GM12874 (cell line): ENCODE results near the gene RFT1.

Experiments used
- CTCF ChIP-seq: IDR thresholded peaks from 2 replicates; pipeline ENCODE4 v1.5.1; 2011; ENCODE audit warnings: low read depth, mild to moderate bottlenecking, control low read depth, low read length, moderate library complexity; ENCODE audit not compliant: insufficient read depth

RFT1 gene

DNA sequence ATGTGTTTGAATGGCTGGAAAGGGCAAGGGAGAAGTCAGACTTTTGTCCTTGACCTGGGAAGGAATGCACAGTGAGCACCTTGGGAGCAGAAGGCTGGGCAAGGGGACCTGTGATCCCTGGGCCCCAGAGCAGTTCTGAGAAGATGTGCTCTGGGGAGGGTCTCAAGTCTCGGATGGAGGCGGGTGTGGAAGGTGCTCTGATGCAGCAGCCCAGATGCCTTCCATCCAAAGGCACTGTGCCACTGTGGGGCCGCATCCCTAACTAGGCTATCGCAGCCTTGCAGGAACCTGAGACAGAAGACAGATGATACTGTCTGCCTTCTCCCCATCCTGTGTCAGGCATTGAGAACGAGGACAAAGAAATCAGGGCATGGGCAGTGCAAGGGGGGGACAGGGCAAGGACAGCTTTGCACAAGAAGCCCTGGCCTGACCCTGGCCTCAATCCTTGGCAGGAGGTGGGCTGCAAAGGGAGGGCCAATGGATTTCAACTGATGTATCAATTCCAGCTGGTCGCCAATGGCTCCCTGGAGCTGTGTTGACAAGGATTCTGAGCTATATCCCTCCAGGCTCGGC is 16.2 kb upstream of the RFT1 start:
- no peak for TF ChIP-seq CTCF

DNA sequence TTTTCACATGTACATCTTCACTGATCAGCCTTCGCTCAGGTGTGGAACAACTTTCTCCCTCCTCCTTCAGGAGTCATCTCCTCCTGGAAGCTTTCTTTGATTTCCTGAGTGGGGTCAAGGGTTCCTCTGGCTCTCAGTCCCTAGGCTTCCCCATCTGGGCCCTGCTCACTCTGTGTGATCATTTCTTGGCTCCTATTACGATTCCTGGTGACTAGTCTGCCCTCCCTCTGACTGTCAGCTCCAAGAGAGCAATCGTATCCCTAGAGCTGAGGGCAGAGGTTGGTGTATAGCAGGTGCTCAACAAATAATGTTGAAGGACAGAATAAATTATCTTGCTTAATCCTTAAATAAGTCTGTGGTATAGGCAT is 15.5 kb upstream of the RFT1 start:
- no peak for TF ChIP-seq CTCF

DNA sequence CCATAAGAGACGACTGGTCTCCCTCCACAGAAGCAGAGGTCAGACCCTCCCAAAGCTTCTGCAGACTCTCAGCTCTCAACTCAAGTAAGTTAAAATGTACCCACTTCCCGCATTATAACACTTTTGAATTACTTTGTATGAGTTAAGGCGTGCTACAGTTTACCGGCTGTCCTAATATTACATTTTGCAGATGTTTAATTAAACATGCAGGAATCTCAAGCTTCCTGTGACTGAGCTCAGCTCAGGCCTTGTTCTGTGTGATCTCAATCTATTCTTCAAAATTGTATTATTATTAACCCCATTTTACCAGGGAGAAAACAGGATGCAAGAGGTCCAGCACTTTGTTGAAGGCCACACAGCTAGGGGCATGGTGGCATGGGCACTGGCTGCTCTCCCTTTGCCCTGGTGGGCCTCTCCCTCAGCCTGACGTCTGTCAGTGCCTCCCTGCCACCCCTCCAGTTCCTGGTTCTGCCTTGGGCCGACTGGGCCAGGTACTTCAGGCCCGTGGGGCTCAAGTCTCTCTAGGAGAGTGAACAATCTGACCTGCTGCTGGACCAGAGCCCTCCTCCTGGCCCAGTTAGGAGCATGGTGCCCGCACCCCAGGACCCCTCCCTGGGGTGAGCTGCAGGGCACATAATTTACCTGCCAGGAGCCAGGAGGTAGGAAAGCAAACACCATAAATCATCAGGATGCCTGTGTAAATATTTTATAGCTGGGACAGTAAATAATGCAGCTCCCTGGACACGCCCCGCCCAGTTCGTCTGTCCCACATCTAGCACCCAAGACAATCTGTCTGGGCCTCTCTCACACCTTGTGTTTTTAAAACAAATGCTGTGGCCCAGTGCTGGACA is 14.9 kb upstream of the RFT1 start:
- TF ChIP-seq CTCF, result no peak

- no peak for TF ChIP-seq CTCF
These were observed 14.2 kb upstream of the RFT1 start for GRCh38 chr3:53144446-53144845.

DNA sequence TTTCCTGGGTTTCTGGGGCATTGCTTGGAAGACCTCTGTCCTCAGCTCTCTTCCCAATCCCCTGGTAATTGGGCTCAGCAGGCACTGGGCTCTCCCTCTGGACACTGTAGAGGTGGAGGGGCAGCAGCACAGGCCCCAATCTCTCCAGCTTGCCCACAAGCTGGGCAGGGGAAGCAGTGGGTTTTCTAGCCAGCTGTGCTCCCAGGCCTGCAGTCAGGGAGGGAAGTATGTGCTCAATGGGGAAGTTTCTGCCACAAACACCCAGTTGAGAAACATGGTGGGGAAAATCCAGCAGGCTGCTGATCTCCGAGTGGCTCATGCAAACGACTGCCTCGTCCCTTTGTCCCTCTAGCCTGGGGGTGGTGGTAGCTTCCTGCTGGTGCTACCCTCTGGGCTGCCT is 12.8 kb upstream of the RFT1 start:
- no peak for TF ChIP-seq CTCF

DNA sequence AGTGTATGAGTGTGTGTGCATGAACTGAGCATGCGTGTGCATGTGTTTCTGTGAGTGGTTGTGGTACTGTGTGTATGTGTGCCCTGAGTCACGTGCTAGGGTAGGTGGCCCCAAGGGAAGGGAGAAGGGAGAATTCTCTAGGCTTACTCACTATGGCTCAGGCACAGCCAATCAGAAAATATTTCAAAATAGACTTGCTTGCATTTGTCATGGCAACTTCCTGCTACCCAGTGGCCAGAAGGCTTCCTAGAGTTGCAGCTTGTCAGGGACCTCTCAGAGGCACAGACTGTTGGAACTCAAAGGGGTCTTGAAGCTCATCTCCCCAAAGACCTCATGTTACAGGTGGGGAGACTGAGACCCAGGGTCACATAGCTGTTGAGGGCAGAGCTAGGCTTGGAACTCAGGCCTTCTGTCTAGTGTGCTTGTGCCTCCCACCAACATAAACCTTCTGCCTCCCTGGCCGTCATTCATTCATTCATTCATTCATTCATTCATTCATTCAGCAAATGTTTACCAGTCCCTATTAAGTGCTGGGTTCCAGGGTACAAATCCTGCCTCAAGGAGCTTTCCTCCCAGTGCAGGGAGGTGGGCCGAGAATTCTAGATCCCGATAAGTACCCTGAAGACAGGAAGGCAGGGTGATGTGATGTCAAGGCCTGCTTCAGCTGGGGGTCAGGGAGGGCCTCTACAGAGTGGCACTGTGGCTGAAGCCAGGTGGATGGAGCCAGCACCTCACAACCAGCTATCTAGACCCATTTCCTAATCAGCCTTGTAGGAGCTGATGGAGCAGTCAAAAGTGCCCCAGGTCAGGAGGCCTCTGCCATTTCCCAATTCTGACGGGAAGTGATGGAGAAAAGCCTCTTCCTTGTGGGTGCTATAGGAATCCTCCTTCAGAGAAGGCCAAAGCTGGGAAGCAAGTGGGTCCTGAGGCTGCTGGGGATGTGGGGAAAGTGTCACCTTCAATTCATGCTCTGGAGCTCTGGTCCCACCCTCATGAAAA is 10.9 kb upstream of the RFT1 start:
- no peak for TF ChIP-seq CTCF
